CD4-positive, CD25-positive, alpha-beta regulatory T cell (primary cell): ENCODE results near the gene SLN. TPM values are rescaled to one million over a fixed set of nuclear protein-coding genes. Genes with fewer than 3 reads are reported as not detected.

Experiments used
- ATAC-seq, 2 donors: fragments of 150-1000 bp; cut with Tn5 transposase; one replicate each; pipeline ENCODE4 v1.10.0; 2021; ENCODE audit warnings: low read depth in 2 of 2, moderate number of reproducible peaks in 2 of 2, moderate library complexity in 1 of 2
- DNase-seq, 3 donors: peaks; one replicate each; pipeline versions ENCODE4 v3.0.0 to v3.0.0-alpha.2; 2012 to 2022; ENCODE audit warnings: mixed read lengths in 1 of 3
- H3K27ac ChIP-seq: one replicate; pipeline ENCODE4 v1.7.0; 2013; ENCODE audit warnings: mild to moderate bottlenecking, low read length; ENCODE audit not compliant: insufficient read depth, poor library complexity, severe bottlenecking
- H3K27me3 ChIP-seq: one replicate; pipeline ENCODE4 v1.7.0; 2013; ENCODE audit warnings: low read length; ENCODE audit not compliant: control insufficient read depth, insufficient read depth
- H3K36me3 ChIP-seq: one replicate; pipeline ENCODE4 v1.7.0; 2013; ENCODE audit warnings: mild to moderate bottlenecking, low read length, moderate library complexity; ENCODE audit not compliant: control insufficient read depth, insufficient read depth
- H3K4me1 ChIP-seq: 2 replicates; pipeline ENCODE4 v1.7.0; 2013; ENCODE audit warnings: mild to moderate bottlenecking, low read length; ENCODE audit not compliant: insufficient read depth, control insufficient read depth, poor library complexity, severe bottlenecking
- H3K4me3 ChIP-seq: one replicate; pipeline ENCODE4 v1.7.0; 2013; ENCODE audit warnings: low read depth, mild to moderate bottlenecking, low read length, moderate library complexity
- H3K9me3 ChIP-seq, 2 experiments: 1 replicate in 1 of 2; 2 replicates in 1 of 2; pipeline ENCODE4 v1.7.0; 2013; ENCODE audit warnings: low read length in 2 of 2, mild to moderate bottlenecking in 1 of 2, moderate library complexity in 1 of 2; ENCODE audit not compliant: control insufficient read depth in 2 of 2
- H3K27ac Mint-ChIP-seq, 3 donors: one replicate each; pipeline ENCODE4 v1.8.0; 2020 to 2022; ENCODE audit warnings: mild to moderate bottlenecking in 3 of 3, mixed read lengths in 3 of 3, moderate library complexity in 2 of 3
- H3K27me3 Mint-ChIP-seq: one replicate; pipeline ENCODE4 v1.8.0; 2022; ENCODE audit warnings: mild to moderate bottlenecking, mixed read lengths
- H3K36me3 Mint-ChIP-seq: one replicate; pipeline ENCODE4 v1.8.0; 2020; ENCODE audit warnings: mixed read lengths
- H3K4me1 Mint-ChIP-seq, 4 donors: one replicate each; pipeline ENCODE4 v1.8.0; 2020 to 2022; ENCODE audit warnings: mixed read lengths in 4 of 4, mild to moderate bottlenecking in 1 of 4
- H3K4me3 Mint-ChIP-seq, 4 donors: one replicate each; pipeline ENCODE4 v1.8.0; 2020 to 2022; ENCODE audit warnings: mild to moderate bottlenecking in 4 of 4, mixed read lengths in 4 of 4, moderate library complexity in 3 of 4
- H3K9me3 Mint-ChIP-seq, 7 donors: one replicate each; pipeline ENCODE4 v1.8.0; 2020 to 2022; ENCODE audit warnings: mixed read lengths in 7 of 7, mild to moderate bottlenecking in 3 of 7, moderate library complexity in 2 of 7
- polyA plus RNA-seq, 4 donors: library from polyadenylated mRNA; unstranded; fragments of 300-500 nt; fragmentation: Illumina TruSeq; gene quantifications; one replicate each; pipeline ENCODE4 v1.2.3, GENCODE V29; 2021
- total RNA-seq: library from RNA; stranded (reverse); gene quantifications from one replicate; pipeline ENCODE4 v1.2.3, GENCODE V29; 2022

The SLN gene
- total and polyA plus RNA-seq, 5 donors from 2014 or later: not detected

DNA sequence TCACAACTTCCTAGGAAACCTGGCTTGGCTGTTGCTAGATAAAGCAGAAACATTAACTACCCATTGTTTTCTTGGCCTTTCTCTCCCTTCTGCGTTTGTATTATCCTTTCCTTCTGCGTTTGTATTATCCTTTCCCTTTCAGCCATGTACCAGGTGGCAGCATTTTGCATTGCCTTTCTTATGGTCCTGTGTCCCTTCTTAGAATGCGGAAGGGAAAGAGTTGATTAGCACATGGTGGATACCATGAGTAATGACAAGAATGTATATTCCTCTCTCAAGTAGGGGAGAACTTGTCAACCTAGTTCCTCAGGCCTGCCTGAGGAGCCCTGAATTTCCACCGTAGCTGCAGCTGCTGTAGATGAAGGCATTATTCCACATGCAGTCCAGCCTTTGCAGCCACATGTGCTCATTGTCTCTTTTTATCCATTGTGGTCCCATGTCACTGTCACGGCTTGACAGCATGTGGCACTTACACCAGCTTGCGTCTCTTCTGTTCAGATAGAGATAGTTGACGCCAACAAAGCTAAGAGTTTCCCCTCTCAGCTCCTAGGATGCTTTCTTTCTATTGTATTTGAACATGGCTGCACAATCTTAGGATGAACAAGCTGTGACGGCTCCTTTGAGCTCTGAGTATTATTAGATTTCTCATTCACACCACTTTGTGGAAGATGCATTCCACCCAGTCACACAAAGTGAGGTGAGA lies 44.8 kb downstream of the SLN start:
- no peaks in the 10 kb centered on the region for H3K4me1 Mint-ChIP-seq
- DNase-seq: no peak

DNA sequence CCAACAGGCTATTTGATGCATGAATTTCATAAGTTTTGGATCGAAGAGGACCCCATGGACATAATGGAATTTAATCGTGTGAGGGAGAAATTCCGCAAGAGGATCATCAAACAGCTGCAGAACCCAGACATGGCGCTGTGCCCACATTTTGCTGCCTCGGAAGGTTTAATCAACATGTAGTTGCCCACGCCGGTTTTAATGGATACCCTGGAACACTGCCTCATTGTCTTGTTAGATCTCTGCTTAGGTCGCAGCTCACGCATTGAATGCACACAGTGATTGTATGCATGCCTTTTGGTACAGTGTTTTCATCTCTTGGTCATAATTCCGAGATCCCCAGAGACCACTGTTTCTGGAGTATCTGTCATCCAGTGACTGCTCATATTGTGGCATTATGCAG lies 46.8 kb downstream of the SLN start:
- no peaks in the 10 kb centered on the region for H3K9me3 Mint-ChIP-seq
- no peak for ATAC-seq
- H3K27me3 Mint-ChIP-seq: peaks cover 5% of the 10 kb centered on the region
- Histone ChIP-seq H3K27ac (no peak overlapping the region), H3K4me3 (no peak overlapping the region), H3K27me3 (peaks cover 2% of the 10 kb centered on the region), H3K9me3 (no peaks in the 10 kb centered on the region), H3K36me3 (no peaks in the 10 kb centered on the region), H3K4me1 (no peaks in the 10 kb centered on the region)
- H3K4me1 Mint-ChIP-seq: no peaks in the 10 kb centered on the region
- H3K27ac Mint-ChIP-seq: no peak overlapping the region
- H3K4me3 Mint-ChIP-seq: no peak overlapping the region
- DNase-seq: no peak
- H3K36me3 Mint-ChIP-seq: no peaks in the 10 kb centered on the region

More for the DNA sequence above, 44.8 kb downstream of the SLN start:
- no peaks in the 10 kb centered on the region for H3K27me3 Mint-ChIP-seq
- H3K4me1 ChIP-seq: no peaks in the 10 kb centered on the region
- no peaks in the 10 kb centered on the region for H3K36me3 Mint-ChIP-seq
- no peaks in the 10 kb centered on the region for H3K9me3 Mint-ChIP-seq
- no peak overlapping the region for H3K4me3 Mint-ChIP-seq
- H3K36me3 ChIP-seq: no peaks in the 10 kb centered on the region
- peaks cover 2% of the 10 kb centered on the region for H3K27me3 ChIP-seq
- H3K9me3 ChIP-seq: no peaks in the 10 kb centered on the region
- no peak overlapping the region for H3K27ac Mint-ChIP-seq
- no peak for ATAC-seq
- H3K4me3 ChIP-seq: no peak overlapping the region
- no peak overlapping the region for H3K27ac ChIP-seq

GRCh38 chr11:107661656-107662055 lies 50.2 kb downstream of the SLN start:
- ATAC-seq (no peak), DNase-seq (no peak)
- no peaks in the 10 kb centered on the region for H3K36me3 Mint-ChIP-seq
- peaks cover 3% of the 10 kb centered on the region for H3K27me3 ChIP-seq
- no peak overlapping the region for H3K27ac Mint-ChIP-seq
- no peaks in the 10 kb centered on the region for H3K4me1 ChIP-seq
- H3K36me3 ChIP-seq: no peaks in the 10 kb centered on the region
- H3K27me3 Mint-ChIP-seq: peaks cover 20% of the 10 kb centered on the region
- H3K4me3 Mint-ChIP-seq: no peak overlapping the region
- H3K9me3 ChIP-seq: no peaks in the 10 kb centered on the region
- no peaks in the 10 kb centered on the region for H3K4me1 Mint-ChIP-seq
- H3K4me3 ChIP-seq: no peak overlapping the region
- H3K9me3 Mint-ChIP-seq: peaks cover 0 to 2% (median 0%) of the 10 kb centered on the region in 7 donors
- no peak overlapping the region for H3K27ac ChIP-seq

- Histone ChIP-seq H3K9me3 (no peaks in the 10 kb centered on the region), H3K36me3 (no peaks in the 10 kb centered on the region), H3K4me1 (no peaks in the 10 kb centered on the region), H3K27me3 (peaks cover 3% of the 10 kb centered on the region), H3K4me3 (no peak overlapping the region), H3K27ac (no peak overlapping the region)
- Mint-ChIP-seq H3K4me1 (no peaks in the 10 kb centered on the region), H3K4me3 (no peak overlapping the region), H3K36me3 (no peaks in the 10 kb centered on the region), H3K9me3 (peaks cover 0 to 2% (median 0%) of the 10 kb centered on the region in 7 donors), H3K27me3 (peaks cover 22% of the 10 kb centered on the region), H3K27ac (no peak overlapping the region)
- no peak for ATAC-seq
- no peak for DNase-seq
These were observed 51.8 kb downstream of the SLN start for GRCh38 chr11:107660066-107660465.

DNA sequence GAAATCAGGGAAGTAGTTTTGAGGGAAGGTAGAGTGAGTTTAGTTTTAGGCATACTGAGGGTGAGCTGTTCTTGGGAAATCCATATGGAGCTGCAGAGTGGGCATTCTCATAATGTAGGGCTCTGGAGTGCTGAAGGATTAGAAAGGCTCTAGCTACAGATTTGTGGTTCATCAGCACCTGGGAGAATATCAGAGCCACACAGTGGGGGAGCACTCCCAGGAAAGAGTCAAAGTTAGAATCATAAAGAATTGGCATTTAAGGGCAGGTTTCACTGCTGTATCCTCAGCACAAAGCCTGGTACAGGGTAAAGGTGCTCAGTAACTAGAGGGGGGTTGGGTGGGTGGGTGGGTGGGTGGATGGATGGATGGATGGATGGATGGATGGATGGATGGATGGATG lies 52.5 kb downstream of the SLN start:
- no peaks in the 10 kb centered on the region for H3K4me1 Mint-ChIP-seq

More for the DNA sequence above, 52.5 kb downstream of the SLN start:
- H3K27me3 Mint-ChIP-seq: peaks cover 22% of the 10 kb centered on the region
- DNase-seq: no peak
- Histone ChIP-seq H3K4me3 (no peak overlapping the region), H3K27me3 (peaks cover 3% of the 10 kb centered on the region), H3K36me3 (no peaks in the 10 kb centered on the region), H3K27ac (no peak overlapping the region), H3K9me3 (no peaks in the 10 kb centered on the region), H3K4me1 (no peaks in the 10 kb centered on the region)
- no peak for ATAC-seq
- H3K27ac Mint-ChIP-seq: no peak overlapping the region
- H3K4me3 Mint-ChIP-seq: no peak overlapping the region
- H3K9me3 Mint-ChIP-seq: peaks cover 0 to 2% (median 0%) of the 10 kb centered on the region in 7 donors
- H3K36me3 Mint-ChIP-seq: no peaks in the 10 kb centered on the region

Other genes with a start within 250 kb of the SLN start
- gene ALKBH8, start 146.3 kb downstream of the SLN start, total RNA-seq: 11.8 TPM
- gene ALKBH8, start 146.3 kb downstream of the SLN start, polyA plus RNA-seq: 10 to 100 TPM in 2 of 4 donors, 1 to 10 TPM in 2; 5.8 to 10.5 (median 9.7) TPM
- gene ELMOD1, start 120.9 kb downstream of the SLN start, total RNA-seq: not detected
- gene ELMOD1, start 120.9 kb downstream of the SLN start, polyA plus RNA-seq: not detected
- gene SLC35F2, start 146.7 kb upstream of the SLN start, total RNA-seq: 10.7 TPM
- 10 to 100 TPM; 15.1 to 23.9 (median 22.4) TPM for gene SLC35F2, start 146.7 kb upstream of the SLN start, polyA plus RNA-seq
- not detected for gene RAB39A, start 216.4 kb upstream of the SLN start, total RNA-seq
- under 1 TPM in 1 of 4 donors, not detected in 3; 0.11 TPM for gene RAB39A, start 216.4 kb upstream of the SLN start, polyA plus RNA-seq